Nucleus accumbens (tissue), 56 donors: Measurements from ENCODE around the gene RASSF5.

Experiments
- DNase-seq, 56 donors: peaks; one replicate each; lab custom pipeline; 2025; lab: John Stamatoyannopoulos, UW

Gene RASSF5

GRCh38 chr1:206560007-206560716, 52.8 kb downstream of the RASSF5 start:
- peak in 1 of 56 donors; percentile 9 for DNase-seq

GRCh38 chr1:206563367-206564207, 56.3 kb downstream of the RASSF5 start:
- no peak for DNase-seq

DNA sequence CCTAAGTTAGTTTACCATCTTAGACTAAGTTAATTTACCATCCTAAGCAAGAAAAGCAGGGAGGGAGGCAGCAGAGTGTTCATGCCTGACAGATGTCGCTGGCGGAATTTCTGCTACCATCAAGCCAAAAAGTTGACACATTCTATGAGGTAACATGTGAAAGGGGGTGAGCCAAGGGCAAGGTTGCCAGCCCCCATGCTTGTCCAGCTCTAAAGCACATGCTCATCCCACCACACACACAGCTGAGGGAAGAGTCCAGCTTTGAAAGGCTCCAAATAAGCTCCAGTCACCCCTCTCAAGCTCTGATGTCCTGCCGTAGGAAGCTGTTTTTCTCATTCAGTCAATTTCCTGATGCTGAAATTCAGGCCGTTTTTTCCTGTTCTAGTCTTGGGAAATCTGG, 58.7 kb downstream of the RASSF5 start:
- no peak for DNase-seq

- no peak for DNase-seq
Observed at GRCh38 chr1:206566999-206567398, 59.7 kb downstream of the RASSF5 start.

GRCh38 chr1:206568256-206568655, 60.9 kb downstream of the RASSF5 start:
- DNase-seq = no peak

DNA sequence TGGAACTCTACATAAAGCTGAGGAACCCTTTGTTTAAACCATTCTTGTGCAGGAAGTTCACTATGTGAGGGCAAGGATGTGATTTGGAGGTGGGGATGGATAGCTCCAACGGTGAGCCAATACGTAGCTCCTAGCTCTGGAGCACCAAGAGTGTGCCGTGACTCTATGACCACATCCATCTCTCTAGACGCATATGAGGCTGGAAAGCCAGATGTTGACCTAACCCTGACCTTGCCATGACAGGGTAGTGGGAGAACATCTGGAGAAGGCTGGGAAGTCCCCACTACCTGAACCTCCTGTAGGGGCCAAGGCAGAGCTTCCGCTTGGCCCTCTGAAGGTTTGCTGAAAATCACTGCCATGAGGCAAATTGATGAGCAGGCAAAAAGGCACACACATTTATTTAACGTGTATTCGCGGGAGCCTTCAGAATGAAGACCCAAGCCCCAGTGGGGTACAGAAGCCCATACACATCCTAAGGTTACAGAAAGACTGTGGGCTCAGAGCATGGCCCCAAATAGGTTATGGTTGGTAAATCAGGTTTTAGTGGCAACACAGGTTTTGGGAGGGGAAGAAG, 61.5 kb downstream of the RASSF5 start:
- no peak for DNase-seq

DNA sequence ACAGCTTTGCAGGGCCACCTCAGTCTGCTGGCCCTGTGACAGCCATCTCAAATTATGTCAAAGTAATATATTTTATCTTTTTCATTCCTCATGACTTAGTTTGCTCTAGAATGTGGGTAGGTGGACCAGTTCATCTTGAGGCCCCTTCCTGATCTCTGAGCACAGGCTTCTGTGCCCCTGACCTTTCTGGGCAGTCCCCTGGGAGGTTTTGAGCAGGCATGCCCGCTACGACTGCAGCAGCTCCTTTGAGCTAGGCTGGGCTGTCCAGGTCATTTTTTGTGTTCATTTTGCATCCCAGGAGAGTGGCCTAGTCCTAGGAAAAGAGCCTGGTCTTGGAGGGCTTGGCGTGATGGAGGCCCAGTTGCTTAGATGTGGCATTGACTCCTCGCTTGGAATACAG, 62.2 kb downstream of the RASSF5 start:
- no peak for DNase-seq

GRCh38 chr1:206570529-206570928, 63.2 kb downstream of the RASSF5 start:
- no peak for DNase-seq

DNA sequence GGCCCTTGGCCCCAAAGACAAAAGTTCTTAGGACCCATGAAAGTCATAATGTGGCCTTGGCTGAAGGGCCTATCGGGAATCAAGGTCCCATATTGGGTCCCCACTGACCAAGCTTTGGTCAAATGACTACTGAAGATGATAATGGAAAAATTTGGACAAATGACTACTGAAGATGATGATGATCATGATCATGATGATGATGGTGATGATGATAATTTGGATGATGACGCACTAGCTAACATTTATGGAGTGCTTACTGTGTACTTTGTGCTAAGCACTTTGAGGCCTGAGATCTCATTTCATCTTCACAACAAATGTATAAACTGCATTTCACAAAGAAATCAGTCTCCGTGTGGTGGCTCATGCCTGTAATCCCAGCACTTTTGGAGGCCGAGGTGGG, 65.5 kb downstream of the RASSF5 start:
- DNase-seq = no peak

DNA sequence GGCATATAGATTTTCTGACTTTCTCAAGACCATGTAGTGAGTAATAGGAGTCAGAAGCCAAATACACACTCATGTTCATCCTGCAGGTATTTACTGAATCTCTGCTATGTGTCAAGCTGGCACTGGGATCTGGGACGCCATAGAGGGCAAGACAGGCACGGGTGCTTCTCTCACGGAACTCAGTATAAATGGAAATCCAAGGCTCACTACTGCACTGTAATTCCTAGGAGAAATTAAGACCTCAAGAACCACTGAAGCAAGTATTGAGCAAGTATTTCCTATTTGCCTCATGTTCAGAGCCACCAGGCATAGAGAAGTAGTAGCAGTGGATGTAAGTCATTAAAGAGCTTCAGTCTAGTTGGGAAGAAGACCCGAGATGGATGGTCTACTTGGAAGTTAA, 66.0 kb downstream of the RASSF5 start:
- DNase-seq = no peak

- no peak for DNase-seq
Observed at GRCh38 chr1:206573762-206574161, 66.4 kb downstream of the RASSF5 start.

- peak in 14 of 56 donors; percentile 9 to 38 (median 22) for DNase-seq
Observed at GRCh38 chr1:206575165-206575893, 68.0 kb downstream of the RASSF5 start.

GRCh38 chr1:206575894-206576737, 68.8 kb downstream of the RASSF5 start:
- DNase-seq = no peak

GRCh38 chr1:206577626-206578025, 70.3 kb downstream of the RASSF5 start:
- DNase-seq = no peak

DNA sequence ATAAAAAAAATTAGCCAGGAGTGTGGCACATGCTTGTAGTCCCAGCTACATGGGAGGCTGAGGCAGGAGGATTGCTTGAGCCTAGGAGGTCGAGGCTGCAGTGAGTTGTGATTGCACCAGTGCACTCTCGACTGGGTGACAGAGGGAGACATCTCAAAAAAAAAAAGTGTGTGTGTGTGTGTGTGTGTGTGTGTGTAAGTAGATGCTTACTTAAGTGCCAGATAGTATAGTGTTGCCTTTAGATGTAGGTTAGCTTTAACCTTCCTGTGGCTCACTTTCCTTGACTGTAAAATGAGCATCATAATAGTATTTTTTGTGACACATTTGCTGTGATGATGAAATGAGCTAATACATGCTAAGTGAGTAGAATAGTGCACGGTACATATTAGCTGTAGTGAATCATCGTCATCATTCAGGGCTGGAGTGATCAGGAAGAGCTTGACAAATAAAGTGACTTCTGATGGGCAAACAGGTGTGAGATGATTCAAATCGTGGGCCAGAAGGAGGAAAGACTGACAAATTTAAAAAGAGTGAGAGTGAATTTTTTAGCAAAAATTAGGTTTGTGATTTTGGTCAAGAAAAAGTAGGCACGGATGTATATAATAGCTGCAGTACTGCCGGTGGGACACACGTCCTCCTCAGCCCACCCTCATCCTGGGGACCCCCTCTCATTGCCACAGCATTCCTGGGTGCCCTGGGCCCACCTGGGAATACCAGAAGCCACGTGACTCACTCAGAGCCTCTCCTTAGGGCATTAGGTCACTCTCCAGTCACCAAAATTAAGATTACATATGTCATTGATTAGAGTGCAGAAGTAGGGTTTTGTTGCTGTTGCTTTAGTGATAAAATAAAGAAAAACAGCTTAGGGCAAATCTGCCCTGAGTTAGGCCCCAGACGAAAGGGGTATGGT, 71.0 kb downstream of the RASSF5 start:
- no peak for DNase-seq

GRCh38 chr1:206578978-206579374, 71.6 kb downstream of the RASSF5 start:
- no peak for DNase-seq

- peak in 29 of 56 donors; percentile 7 to 70 (median 29) for DNase-seq
Observed at GRCh38 chr1:206579747-206580437, 72.6 kb downstream of the RASSF5 start.

DNA sequence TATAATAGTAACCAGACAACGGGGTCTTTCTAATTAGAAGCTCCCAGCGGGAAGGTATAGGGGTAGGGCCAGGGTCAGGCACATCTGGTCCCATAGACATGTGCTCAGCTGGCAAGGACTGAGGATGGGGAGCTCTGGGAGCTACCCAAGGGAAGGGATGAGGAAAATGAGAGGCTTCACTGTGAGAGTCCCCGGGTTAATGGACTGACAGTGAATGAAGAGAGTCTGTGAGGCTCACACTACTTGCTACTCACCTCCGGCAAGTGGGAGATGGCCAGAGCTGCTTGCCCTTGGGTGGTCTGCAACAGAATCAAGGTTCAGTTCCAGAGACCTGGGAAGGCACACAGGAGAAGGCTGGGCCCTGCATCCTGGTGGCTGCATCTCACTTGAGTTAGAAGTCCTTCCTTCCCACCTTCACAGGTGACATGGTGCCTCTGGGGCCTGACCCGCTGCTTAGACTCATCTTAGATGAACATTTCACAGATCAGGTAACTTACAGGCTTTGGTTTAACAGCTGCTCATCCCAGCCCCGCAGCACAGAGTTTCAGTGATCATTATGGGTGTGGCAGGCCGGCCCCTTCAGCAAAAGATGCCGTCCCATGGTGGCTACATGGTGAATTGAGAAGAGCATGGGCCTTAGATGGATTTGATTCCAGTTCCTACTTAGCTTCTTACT, 73.2 kb downstream of the RASSF5 start:
- DNase-seq = no peak
